HCT116 (cell line): Measurements from ENCODE around the gene TM4SF4. TPM values are rescaled to one million over a fixed set of nuclear protein-coding genes. Genes with fewer than 3 reads are reported as not detected.

Experiments used
- ATAC-seq: fragments of 200-7000 bp; cut with Tn5 transposase; 2 replicates; pipeline ENCODE4 v1.9.1; 2020; ENCODE audit warnings: mild to moderate bottlenecking, moderate library complexity
- BruUV-seq: library from RNA; stranded (reverse); fragments of 400-500 nt; replicated peaks from 2 replicates; lab custom pipeline; 2021; lab: Mats Ljungman, UMichigan
- CTCF ChIA-PET: fragments of 300-600 bp; sonication (Branson Sonifier 250); formaldehyde crosslinking; loops from one replicate; lab custom pipeline; 2021; ENCODE audit warnings: antibody characterized with exemption; lab: Charles Lee
- POLR2A ChIA-PET: fragments of 300-600, 350-600 bp; sonication (Branson Sonifier 250); formaldehyde crosslinking; loops from one replicate; lab custom pipeline; 2021; ENCODE audit warnings: antibody characterized with exemption; lab: Charles Lee
- RAD21 ChIA-PET, 2 experiments: fragments of 300-600 bp; sonication (Branson Sonifier 250); formaldehyde crosslinking; loops; one replicate each; lab custom pipeline; 2023; ENCODE audit warnings: low total read pairs in 2 of 2; ENCODE audit not compliant: uncharacterized antibody in 2 of 2, unreplicated experiment in 2 of 2, low non-redundant PET in 1 of 2; lab: Charles Lee
- DNase-seq: peaks from one replicate; pipeline ENCODE4 v3.0.0-alpha.2; 2010; ENCODE audit warnings: low read depth, low spot score
- H2AFZ ChIP-seq: fragments of 200-600 bp; shearing (Covaris generic), sonication (generic); 2 replicates; pipeline ENCODE4 v1.6.1; 2017; ENCODE audit warnings: low read depth, mixed run types, mixed read lengths, antibody characterized with exemption, low read length; ENCODE audit not compliant: poor library complexity, severe bottlenecking
- H3K27ac ChIP-seq: 2 replicates; pipeline ENCODE4 v1.5.1; 2012; ENCODE audit warnings: low read depth, low read length
- H3K27me3 ChIP-seq: fragments of 200-600 bp; sonication (generic); 2 replicates; pipeline ENCODE4 v1.6.1; 2016; ENCODE audit warnings: mixed run types, low read length, mixed read lengths; ENCODE audit not compliant: insufficient read depth
- H3K36me3 ChIP-seq, 2 experiments: fragments of 200-500 bp in 1 of 2; fragments of 200-600 bp in 1 of 2; sonication (Bioruptor generic) in 1 of 2; sonication (generic) in 1 of 2; 2 replicates each; pipeline versions ENCODE4 v1.5.1 to v1.6.1; 2014 to 2016; ENCODE audit warnings: low read length in 2 of 2, inconsistent platforms in 1 of 2, mixed read lengths in 1 of 2, mixed run types in 1 of 2; ENCODE audit not compliant: insufficient read depth in 2 of 2, control insufficient read depth in 1 of 2
- H3K4me1 ChIP-seq, 2 experiments: fragments of 200-600 bp in 1 of 2; sonication (generic) in 1 of 2; 2 replicates each; pipeline versions ENCODE4 v1.5.1 to v1.6.1; 2012 to 2017; ENCODE audit warnings: low read length in 2 of 2, inconsistent platforms in 1 of 2, mild to moderate bottlenecking in 1 of 2, mixed read lengths in 1 of 2, mixed run types in 1 of 2, moderate library complexity in 1 of 2; ENCODE audit not compliant: insufficient read depth in 2 of 2, control insufficient read depth in 1 of 2
- H3K4me2 ChIP-seq: fragments of 200-600 bp; sonication (generic); 2 replicates; pipeline ENCODE4 v1.6.1; 2017; ENCODE audit warnings: mixed run types, low read length, mixed read lengths
- H3K4me3 ChIP-seq, 2 experiments: fragments of 200-600 bp in 1 of 2; sonication (generic) in 1 of 2; replicated peaks in 1 of 2; 2 replicates each; pipeline ENCODE4 v1.5.1; 2011 to 2016; ENCODE audit warnings: low read length in 2 of 2, control low read depth in 1 of 2, low read depth in 1 of 2, mild to moderate bottlenecking in 1 of 2, mixed read lengths in 1 of 2, mixed run types in 1 of 2
- H3K79me2 ChIP-seq: fragments of 200-600 bp; sonication (generic); 2 replicates; pipeline ENCODE4 v1.6.1; 2017; ENCODE audit warnings: mild to moderate bottlenecking, mixed run types, low read length, moderate library complexity, mixed read lengths; ENCODE audit not compliant: insufficient read depth
- H3K9ac ChIP-seq: fragments of 200-600 bp; sonication (generic); 2 replicates; pipeline ENCODE4 v1.6.1; 2016; ENCODE audit warnings: low read length, mixed read lengths
- H3K9me2 ChIP-seq: fragments of 200-600 bp; sonication (generic), shearing (Covaris generic); 2 replicates; pipeline ENCODE4 v1.6.1; 2017; ENCODE audit warnings: mixed run types, mild to moderate bottlenecking, moderate library complexity; ENCODE audit not compliant: insufficient read depth
- H3K9me3 ChIP-seq, 2 experiments: fragments of 200-500 bp in 1 of 2; fragments of 200-600 bp in 1 of 2; sonication (Bioruptor generic) in 1 of 2; sonication (generic) in 1 of 2; 2 replicates each; pipeline ENCODE4 v1.6.1; 2014 to 2017; ENCODE audit warnings: low read length in 2 of 2, mixed read lengths in 2 of 2, inconsistent platforms in 1 of 2, low read depth in 1 of 2, mild to moderate bottlenecking in 1 of 2, mixed run types in 1 of 2, moderate library complexity in 1 of 2; ENCODE audit not compliant: control insufficient read depth in 1 of 2, insufficient read depth in 1 of 2
- H4K20me1 ChIP-seq: fragments of 200-600 bp; sonication (generic), shearing (Covaris generic); 2 replicates; pipeline ENCODE4 v1.6.1; 2017; ENCODE audit warnings: mixed run types, mild to moderate bottlenecking, moderate library complexity; ENCODE audit not compliant: insufficient read depth
- CEBPB ChIP-seq: IDR thresholded peaks from 2 replicates; pipeline ENCODE4 v1.6.1; 2012; ENCODE audit warnings: low read depth
- EGR1 ChIP-seq: IDR thresholded peaks from 2 replicates; pipeline ENCODE4 v1.6.1; 2012; ENCODE audit warnings: low read depth
- ELF1 ChIP-seq: IDR thresholded peaks from 2 replicates; pipeline ENCODE4 v1.6.1; 2012; ENCODE audit warnings: low read depth, borderline replicate concordance
- EZH2phosphoT487 ChIP-seq: fragments of 200-600 bp; IDR thresholded peaks from 2 replicates; pipeline ENCODE4 v1.6.1; 2018; ENCODE audit warnings: antibody characterized with exemption, borderline replicate concordance
- POLR2A ChIP-seq: IDR thresholded peaks from 2 replicates; pipeline ENCODE4 v1.7.0; 2011; ENCODE audit warnings: borderline replicate concordance; ENCODE audit not compliant: insufficient read depth, insufficient read length; ENCODE audit errors: extremely low read depth
- TCF7L2 ChIP-seq: IDR thresholded peaks from 2 replicates; pipeline ENCODE4 v1.7.0; 2011; ENCODE audit warnings: borderline replicate concordance, inconsistent platforms; ENCODE audit not compliant: insufficient read depth, insufficient read length; ENCODE audit errors: extremely low read depth
- YY1 ChIP-seq: IDR thresholded peaks from 2 replicates; pipeline ENCODE4 v1.6.1; 2011; ENCODE audit warnings: low read length, low read depth, moderate library complexity, mild to moderate bottlenecking; ENCODE audit not compliant: insufficient replicate concordance; ENCODE audit errors: extremely low read depth
- ZFX ChIP-seq: fragments of 450-650 bp; IDR thresholded peaks from 2 replicates; pipeline ENCODE4 v1.6.1; 2017
- ZNF274 ChIP-seq: fragments of 200-500 bp; sonication (Bioruptor generic); IDR thresholded peaks from 2 replicates; pipeline ENCODE4 v1.6.1; 2014; ENCODE audit warnings: mild to moderate bottlenecking, low read depth, low read length, inconsistent platforms
- intact Hi-C: fragments of 100-400 bp; cut with micrococcal nuclease; formaldehyde crosslinking; loops from 2 replicates; pipeline ENCODE4 v1.10.0; 2022
- total RNA-seq: library from RNA; stranded (reverse); gene quantifications from one replicate; pipeline ENCODE4 v1.2.1, GENCODE V29; 2021; ENCODE audit not compliant: unreplicated experiment
- TF ChIP-seq, protein P1 (sequence below), 3 experiments: fragments of 200-600 bp in 1 of 3; sonication (generic) in 1 of 3; IDR thresholded peaks in 2 of 3; conservative IDR thresholded peaks in 1 of 3; 2 replicates each; pipeline ENCODE4 v1.5.1; 2012 to 2017; ENCODE audit warnings: low read depth in 2 of 3, low read length in 2 of 3, antibody characterized with exemption in 1 of 3, borderline replicate concordance in 1 of 3, control low read depth in 1 of 3, mild to moderate bottlenecking in 1 of 3, mixed read lengths in 1 of 3, mixed run types in 1 of 3, moderate library complexity in 1 of 3; ENCODE audit not compliant: insufficient read depth in 1 of 3

The TM4SF4 gene
- total RNA-seq, 1 experiment from 2014 or later = 0.91 TPM

DNA sequence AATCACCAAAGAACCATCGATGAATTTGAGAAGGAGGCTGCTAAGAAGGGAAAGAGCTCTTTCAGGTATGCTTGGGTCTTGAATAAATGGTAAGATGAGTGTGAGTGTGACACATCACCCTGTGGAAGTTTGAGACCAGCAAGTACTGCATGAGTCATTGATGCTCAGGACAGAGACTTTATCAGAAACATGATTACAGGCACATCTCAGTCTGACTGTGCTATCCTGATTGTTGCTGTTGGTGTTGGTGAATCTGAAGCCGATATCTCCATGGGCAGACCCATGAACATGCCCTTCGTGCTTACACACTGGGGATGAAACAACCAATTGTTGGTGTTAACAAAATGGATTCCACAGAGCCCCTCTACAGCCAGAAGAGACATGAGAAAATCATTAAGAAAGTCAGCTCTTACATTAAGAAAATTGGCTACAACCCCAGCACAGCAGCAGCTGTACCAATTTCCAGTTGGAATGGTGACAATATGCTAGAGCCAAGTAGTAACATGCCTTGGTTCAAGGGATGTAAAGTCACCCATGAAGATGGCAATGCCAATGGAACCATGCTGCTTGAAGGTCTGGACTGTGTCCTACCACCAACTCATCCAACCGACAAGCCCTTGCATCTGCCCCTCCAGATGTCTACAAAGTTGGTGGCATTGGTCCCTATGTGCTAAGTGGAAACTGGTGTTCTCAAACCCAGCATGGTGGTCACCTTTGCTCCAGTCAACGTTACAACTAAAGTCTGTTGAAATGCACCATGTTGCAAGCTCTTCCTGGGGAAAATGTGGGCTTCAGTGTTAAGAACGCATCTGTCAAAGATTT is 20.5 kb downstream of the TM4SF4 start:
- ChIA-PET CTCF (interaction anchor here (1.0 to 1.4 kb wide), 4 partner anchors 276 to 539 kb away, joined by 3 to 5 read pairs (median 4); no protein-coding TSS in a partner anchor), RAD21 (no interaction called here), POLR2A (no interaction called here)
- Histone ChIP-seq H3K4me1 (peaks cover 0 to 9% of the 10 kb centered on the region in 2 experiments; a peak in 1 of 4 replicates), H3K4me3 (no peak overlapping the region), H3K4me2 (no peak overlapping the region), H4K20me1 (no peaks in the 10 kb centered on the region), H2AFZ (peak overlapping the region; percentile 73), H3K27me3 (no peaks in the 10 kb centered on the region), H3K79me2 (no peaks in the 10 kb centered on the region), H3K9me2 (no peaks in the 10 kb centered on the region), H3K36me3 (no peaks in the 10 kb centered on the region), H3K9me3 (peaks cover 0 to 3% of the 10 kb centered on the region in 2 experiments; a peak in 1 of 4 replicates), H3K9ac (no peak overlapping the region), H3K27ac (no peak overlapping the region)
- BruUV-seq = no TSS peak
- intact Hi-C loops = loop anchor here (1.0 to 10.0 kb wide), 3 partner anchors 276 to 730 kb away; no protein-coding TSS in a partner anchor
- ATAC-seq (no peak), DNase-seq (no peak)
- TF ChIP-seq EGR1 (no peak), CEBPB (no peak), ELF1 (no peak), EZH2phosphoT487 (no peak), TCF7L2 (no peak), YY1 (no peak), ZNF274 (no peak), ZFX (no peak), POLR2A (no peak)
- TF ChIP-seq, protein P1, sequence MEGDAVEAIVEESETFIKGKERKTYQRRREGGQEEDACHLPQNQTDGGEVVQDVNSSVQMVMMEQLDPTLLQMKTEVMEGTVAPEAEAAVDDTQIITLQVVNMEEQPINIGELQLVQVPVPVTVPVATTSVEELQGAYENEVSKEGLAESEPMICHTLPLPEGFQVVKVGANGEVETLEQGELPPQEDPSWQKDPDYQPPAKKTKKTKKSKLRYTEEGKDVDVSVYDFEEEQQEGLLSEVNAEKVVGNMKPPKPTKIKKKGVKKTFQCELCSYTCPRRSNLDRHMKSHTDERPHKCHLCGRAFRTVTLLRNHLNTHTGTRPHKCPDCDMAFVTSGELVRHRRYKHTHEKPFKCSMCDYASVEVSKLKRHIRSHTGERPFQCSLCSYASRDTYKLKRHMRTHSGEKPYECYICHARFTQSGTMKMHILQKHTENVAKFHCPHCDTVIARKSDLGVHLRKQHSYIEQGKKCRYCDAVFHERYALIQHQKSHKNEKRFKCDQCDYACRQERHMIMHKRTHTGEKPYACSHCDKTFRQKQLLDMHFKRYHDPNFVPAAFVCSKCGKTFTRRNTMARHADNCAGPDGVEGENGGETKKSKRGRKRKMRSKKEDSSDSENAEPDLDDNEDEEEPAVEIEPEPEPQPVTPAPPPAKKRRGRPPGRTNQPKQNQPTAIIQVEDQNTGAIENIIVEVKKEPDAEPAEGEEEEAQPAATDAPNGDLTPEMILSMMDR (IDR thresholded peaks at IDR 0.05 in 2 of 3, conservative IDR thresholded peaks at IDR 0.05 in 1 of 3; ENCODE audit: borderline replicate concordance in 1 of 3, insufficient read depth in 1 of 3, low read depth in 2 of 3, low read length in 2 of 3) = no peak
